GM12891 (cell line): ENCODE measurements around the gene FBXO44.

Experiments
- POLR2A ChIP-seq: IDR thresholded peaks from 2 replicates; pipeline ENCODE4 v1.6.1; 2011; ENCODE audit warnings: low read depth, low read length, control low read depth
- POLR2AphosphoS5 ChIP-seq: IDR thresholded peaks from 2 replicates; pipeline ENCODE4 v1.6.1; 2011; ENCODE audit warnings: low read depth, low read length, control low read depth
- TAF1 ChIP-seq: IDR thresholded peaks from 2 replicates; pipeline ENCODE4 v1.6.1; 2011; ENCODE audit warnings: low read depth, low read length, control low read depth

- no peak for TF ChIP-seq POLR2A
- no peak for TF ChIP-seq TAF1
- TF ChIP-seq POLR2AphosphoS5: no peak
Observed at GRCh38 chr1:11617314-11617713, 37.4 kb upstream of the FBXO44 start.
